SK-N-SH treated with all-trans-retinoic acid at 6 μM for 48 hours (cell line): ENCODE data around the gene C22orf42.
"Not testable (repeated sequence)": the region's sequence is repeated elsewhere in the genome, so short reads cannot be mapped to it uniquely, and the experiment has no call there.

ENCODE experiments used
- ATAC-seq: fragments of 200-7000 bp; cut with Tn5 transposase; 3 replicates; pipeline ENCODE4 v1.9.1; 2020; ENCODE audit warnings: mild to moderate bottlenecking, moderate library complexity
- ARNTL ChIP-seq: fragments of 450-650 bp; formaldehyde crosslinking; IDR thresholded peaks from 2 replicates; pipeline ENCODE4 v1.5.0; 2020; ENCODE audit warnings: low read depth, mild to moderate bottlenecking, moderate library complexity, borderline replicate concordance
- BACH2 ChIP-seq: fragments of 250-450 bp; sonication (Bioruptor Pico); IDR thresholded peaks from 2 replicates; pipeline ENCODE4 v1.9.0; 2021; ENCODE audit warnings: mild to moderate bottlenecking, borderline replicate concordance
- CSDC2 ChIP-seq: fragments of 250-450 bp; sonication (Bioruptor Pico); IDR thresholded peaks from 2 replicates; pipeline ENCODE4 v1.5.0; 2020; ENCODE audit warnings: mild to moderate bottlenecking, moderate library complexity
- ESRRG ChIP-seq: fragments of 250-450 bp; sonication (Bioruptor Pico); IDR thresholded peaks from 2 replicates; pipeline ENCODE4 v1.6.1; 2021; ENCODE audit warnings: mild to moderate bottlenecking
- GLIS3 ChIP-seq: fragments of 250-450 bp; sonication (Bioruptor Pico); IDR thresholded peaks from 2 replicates; pipeline ENCODE4 v1.5.0; 2020; ENCODE audit warnings: mild to moderate bottlenecking, moderate library complexity
- OSR1 ChIP-seq: fragments of 250-450 bp; sonication (Bioruptor Pico); IDR thresholded peaks from 2 replicates; pipeline ENCODE4 v1.8.0; 2022; ENCODE audit warnings: moderate library complexity, mild to moderate bottlenecking, inconsistent platforms
- POU6F1 ChIP-seq: fragments of 250-450 bp; sonication (Bioruptor Pico); IDR thresholded peaks from 2 replicates; pipeline ENCODE4 v1.8.0; 2021; ENCODE audit warnings: low read depth, mild to moderate bottlenecking, moderate library complexity, borderline replicate concordance
- PPARA ChIP-seq: fragments of 250-450 bp; sonication (Bioruptor Pico); IDR thresholded peaks from 2 replicates; pipeline ENCODE4 v1.5.0; 2020; ENCODE audit warnings: mild to moderate bottlenecking, borderline replicate concordance
- RARB ChIP-seq: fragments of 250-450 bp; sonication (Bioruptor Pico); IDR thresholded peaks from 2 replicates; pipeline ENCODE4 v1.8.0; 2021; ENCODE audit warnings: mild to moderate bottlenecking, moderate library complexity
- SNAI2 ChIP-seq: fragments of 250-450 bp; sonication (Bioruptor Pico); IDR thresholded peaks from 2 replicates; pipeline ENCODE4 v1.5.0; 2020; ENCODE audit warnings: mild to moderate bottlenecking, moderate library complexity
- TOX ChIP-seq: fragments of 250-450 bp; sonication (Bioruptor Pico); IDR thresholded peaks from 2 replicates; pipeline ENCODE4 v1.8.0; 2021; ENCODE audit warnings: mild to moderate bottlenecking, moderate library complexity, borderline replicate concordance
- ZC3H10 ChIP-seq: fragments of 250-450 bp; sonication (Bioruptor Pico); IDR thresholded peaks from 2 replicates; pipeline ENCODE4 v1.5.1; 2021; ENCODE audit warnings: mild to moderate bottlenecking, moderate library complexity
- ZFP3 ChIP-seq: fragments of 250-450 bp; sonication (Bioruptor Pico); IDR thresholded peaks from 2 replicates; pipeline ENCODE4 v1.5.0; 2020; ENCODE audit warnings: mild to moderate bottlenecking, moderate library complexity
- ZNF565 ChIP-seq: fragments of 450-650 bp; formaldehyde crosslinking; conservative IDR thresholded peaks from 2 replicates; pipeline ENCODE4 v1.5.0; 2020; ENCODE audit warnings: low read depth, mild to moderate bottlenecking, moderate library complexity
- ZNF8 ChIP-seq: fragments of 450-650 bp; formaldehyde crosslinking; IDR thresholded peaks from 2 replicates; pipeline ENCODE4 v1.5.0; 2020; ENCODE audit warnings: mild to moderate bottlenecking, moderate library complexity

C22orf42 gene

DNA sequence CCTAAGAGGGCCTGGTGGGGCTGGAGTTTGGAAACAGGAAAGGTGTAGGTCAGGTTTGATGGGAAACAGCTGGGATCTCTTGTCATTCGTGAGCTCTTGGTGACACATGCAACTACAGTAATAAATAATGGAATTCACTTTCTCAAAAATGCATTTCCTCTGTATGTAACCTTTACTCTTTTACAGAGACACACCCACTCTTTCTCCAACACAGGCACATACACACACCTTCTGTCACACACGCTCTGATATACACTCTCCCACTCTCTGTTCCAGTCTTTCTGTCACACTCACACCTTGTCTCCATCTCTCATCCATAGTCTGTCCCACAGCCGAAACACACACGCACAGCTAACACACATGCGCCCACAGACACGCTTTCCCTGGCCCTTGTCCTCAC is 6.6 kb upstream of the C22orf42 start:
- no peak for ATAC-seq
- TF ChIP-seq BACH2 (CRISPR knock-in tag) (no peak), ESRRG (CRISPR knock-in tag) (no peak)

DNA sequence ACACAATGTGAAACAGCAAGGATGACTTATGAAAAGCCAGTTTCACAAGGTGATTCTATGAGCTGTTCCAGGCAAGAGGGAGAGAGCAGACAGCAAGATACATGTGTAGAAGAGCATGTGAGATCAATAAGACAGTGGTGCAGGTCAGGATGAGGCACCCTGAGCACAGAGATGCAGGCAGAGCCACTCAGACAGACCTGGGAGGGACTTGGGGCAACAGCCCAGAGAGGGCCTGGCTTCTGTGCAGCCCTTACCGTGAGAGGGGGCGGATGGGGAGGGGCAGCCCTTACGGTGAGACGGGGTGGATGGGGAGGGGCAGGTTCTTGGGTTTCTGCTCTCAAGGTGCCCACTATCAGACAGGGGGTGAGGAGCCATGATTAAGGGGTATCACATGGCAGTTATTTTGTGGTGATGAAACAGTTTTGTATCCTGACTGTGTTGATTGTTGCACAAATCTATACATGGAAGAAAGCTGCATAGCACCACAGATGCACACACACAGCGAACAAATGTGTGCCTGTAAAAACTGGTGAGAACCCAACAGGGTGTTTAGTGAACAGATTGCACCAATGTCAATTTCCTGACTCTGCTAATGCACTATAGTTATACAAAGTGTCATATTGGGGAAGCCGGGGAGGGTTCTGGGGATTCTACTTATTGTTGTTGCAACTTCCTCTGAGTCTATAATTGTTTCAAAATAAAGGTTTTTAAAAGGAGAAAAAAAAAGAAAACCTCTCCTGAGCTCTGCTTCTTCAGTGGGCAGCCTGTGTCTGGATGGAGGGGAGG is 5.2 kb upstream of the C22orf42 start:
- no peak for ATAC-seq
- TF ChIP-seq TOX (CRISPR knock-in tag) = no peak
- no peak for TF ChIP-seq RARB (CRISPR knock-in tag)
- TF ChIP-seq CSDC2 (CRISPR knock-in tag) = no peak
- TF ChIP-seq ZNF565 (CRISPR knock-in tag) = no peak
- TF ChIP-seq, all 23 proteins: peak for 0

DNA sequence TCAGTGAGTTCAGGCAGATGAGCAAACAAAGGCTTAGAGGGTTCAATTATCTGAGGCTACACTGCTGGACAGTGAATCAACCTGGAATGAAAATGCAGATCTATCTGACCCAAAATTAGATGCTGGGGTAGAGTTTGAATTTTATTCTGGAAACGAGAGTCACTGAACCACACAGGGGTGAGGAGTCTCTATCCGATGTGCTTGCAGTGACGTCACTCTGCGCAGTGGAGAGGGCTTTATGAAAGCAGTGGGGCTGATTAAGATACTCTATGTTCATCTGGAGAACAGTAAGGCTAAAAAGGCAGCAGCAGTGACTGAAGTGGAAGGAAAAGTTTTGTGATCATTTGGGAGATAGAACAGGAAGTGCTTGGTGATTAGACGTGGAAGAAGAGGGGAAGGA is 1.3 kb upstream of the C22orf42 start:
- not testable (repeated sequence) for ATAC-seq

GRCh38 chr22:32157632-32158031 is 1.5 kb downstream of the C22orf42 start:
- ATAC-seq = not testable (repeated sequence)

- ATAC-seq = not testable (repeated sequence)
Measured at GRCh38 chr22:32154727-32155126, 4.4 kb downstream of the C22orf42 start.

- not testable (repeated sequence) for ATAC-seq
Measured at GRCh38 chr22:32151641-32152040, 7.5 kb downstream of the C22orf42 start.

GRCh38 chr22:32150647-32151046 is 8.5 kb downstream of the C22orf42 start:
- ATAC-seq = not testable (repeated sequence)

DNA sequence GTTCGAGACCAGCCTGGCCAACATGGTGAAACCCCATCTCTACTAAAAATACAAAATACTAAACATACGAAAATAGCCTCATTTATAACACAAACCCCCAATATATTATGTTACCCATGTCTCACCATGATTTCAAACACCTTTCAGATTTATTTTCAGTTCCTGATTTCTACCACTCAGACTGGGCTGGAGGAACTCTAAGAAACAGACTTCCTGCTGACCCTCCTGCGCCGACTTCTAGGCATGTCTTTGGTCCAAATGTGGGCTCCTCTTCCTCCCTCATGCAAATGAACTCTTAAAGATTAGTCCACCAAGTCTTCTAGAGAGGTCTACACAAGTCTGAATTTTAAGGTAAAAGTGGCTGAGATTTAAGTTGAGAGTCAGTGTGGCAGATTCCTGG is 10.7 kb downstream of the C22orf42 start:
- ATAC-seq = not testable (repeated sequence)

GRCh38 chr22:32147128-32147527 is 12.0 kb downstream of the C22orf42 start:
- not testable (repeated sequence) for ATAC-seq

- no peak for TF ChIP-seq ZNF565 (CRISPR knock-in tag)
- TF ChIP-seq PPARA = no peak
- no peak for TF ChIP-seq ZC3H10 (CRISPR knock-in tag)
- no peak for TF ChIP-seq GLIS3 (CRISPR knock-in tag)
- TF ChIP-seq SNAI2 (CRISPR knock-in tag) = no peak
- TF ChIP-seq ZFP3 (CRISPR knock-in tag) = no peak
- TF ChIP-seq BACH2 (CRISPR knock-in tag) = no peak
- no peak for TF ChIP-seq ZNF8 (CRISPR knock-in tag)
- TF ChIP-seq ARNTL (CRISPR knock-in tag) = no peak
- no peak for TF ChIP-seq POU6F1 (CRISPR knock-in tag)
- no peak for TF ChIP-seq TOX (CRISPR knock-in tag)
- no peak for TF ChIP-seq RARB (CRISPR knock-in tag)
- TF ChIP-seq OSR1 (CRISPR knock-in tag) = no peak
- no peak for ATAC-seq
Measured at GRCh38 chr22:32144496-32145274, 14.4 kb downstream of the C22orf42 start.
